Endothelial cell of umbilical vein (primary cell): ENCODE measurements around the gene TCP11. TPM values are rescaled to one million over a fixed set of nuclear protein-coding genes. Genes with fewer than 3 reads are reported as not detected.

Experiments used
- BruUV-seq: library from RNA; stranded (reverse); fragments of 400-500 nt; replicated peaks from 2 replicates; lab custom pipeline; 2021; lab: Mats Ljungman, UMichigan
- CTCF ChIA-PET: fragments of 300-600, 350-600 bp; sonication (Branson Sonifier 250); formaldehyde crosslinking; loops from one replicate; lab custom pipeline; 2021; ENCODE audit warnings: antibody characterized with exemption, inconsistent platforms; lab: Charles Lee
- POLR2A ChIA-PET: fragments of 300-600, 350-600 bp; sonication (Branson Sonifier 250); formaldehyde crosslinking; loops from one replicate; lab custom pipeline; 2021; ENCODE audit warnings: antibody characterized with exemption, inconsistent platforms; lab: Charles Lee
- DNase-seq: peaks from one replicate; pipeline ENCODE4 v3.0.0-alpha.2; 2011; ENCODE audit warnings: low read depth, low spot score
- FAIRE-seq: peaks from 2 replicates; lab custom pipeline; 2011; peaks lifted over from hg19 to GRCh38; lab: Jason Lieb, UNC
- H2AFZ ChIP-seq: 2 replicates; pipeline ENCODE4 v1.6.0; 2012; ENCODE audit warnings: low read depth, low read length, control low read depth, inconsistent platforms
- H3K27ac ChIP-seq: 2 replicates; pipeline ENCODE4 v1.5.1; 2011; ENCODE audit warnings: low read depth, mild to moderate bottlenecking, control low read depth, low read length, moderate library complexity; ENCODE audit not compliant: insufficient read depth
- H3K27me3 ChIP-seq, 2 experiments: 2 replicates each; pipeline versions ENCODE4 v1.6.0 to v1.6.1; 2011; ENCODE audit warnings: low read length in 2 of 2, mixed read lengths in 1 of 2; ENCODE audit not compliant: control insufficient read depth in 2 of 2, insufficient read depth in 2 of 2
- H3K36me3 ChIP-seq, 2 experiments: 2 replicates in 1 of 2; 3 replicates in 1 of 2; pipeline ENCODE4 v1.5.1; 2011; ENCODE audit warnings: low read length in 2 of 2, mild to moderate bottlenecking in 1 of 2, moderate library complexity in 1 of 2; ENCODE audit not compliant: control insufficient read depth in 2 of 2, insufficient read depth in 2 of 2; ENCODE audit errors: extremely low read depth in 1 of 2
- H3K4me1 ChIP-seq: 3 replicates; pipeline ENCODE4 v1.5.1; 2011; ENCODE audit warnings: mild to moderate bottlenecking, low read length; ENCODE audit not compliant: control insufficient read depth, insufficient read depth; ENCODE audit errors: extremely low read depth
- H3K4me2 ChIP-seq: 2 replicates; pipeline ENCODE4 v1.6.1; 2011; ENCODE audit warnings: low read length, control low read depth, mixed read lengths; ENCODE audit not compliant: insufficient read depth
- H3K4me3 ChIP-seq, 3 experiments: fragments of 200-600 bp in 1 of 3; sonication (generic), shearing (Covaris generic) in 1 of 3; replicated peaks in 1 of 3; 2 replicates each; pipeline ENCODE4 v1.5.1; 2011 to 2016; ENCODE audit warnings: control low read depth in 3 of 3, low read length in 3 of 3, mild to moderate bottlenecking in 2 of 3, inconsistent platforms in 1 of 3, low read depth in 1 of 3, moderate library complexity in 1 of 3; ENCODE audit not compliant: insufficient read depth in 1 of 3
- H3K79me2 ChIP-seq: 2 replicates; pipeline ENCODE4 v1.6.0; 2012; ENCODE audit warnings: low read length, inconsistent platforms; ENCODE audit not compliant: control insufficient read depth, insufficient read depth
- H3K9ac ChIP-seq: replicated peaks from 2 replicates; pipeline ENCODE3; 2011; ENCODE audit warnings: low read length, control low read depth; ENCODE audit not compliant: insufficient read depth; ENCODE audit errors: extremely low read depth
- H3K9me1 ChIP-seq: replicated peaks from 3 replicates; pipeline ENCODE4 v1.6.0; 2011; ENCODE audit warnings: mild to moderate bottlenecking, low read length; ENCODE audit not compliant: control insufficient read depth, insufficient read depth; ENCODE audit errors: extremely low read depth
- H3K9me3 ChIP-seq: replicated peaks from 2 replicates; pipeline ENCODE4 v1.5.1; 2012; ENCODE audit warnings: low read length, inconsistent platforms; ENCODE audit not compliant: control insufficient read depth, insufficient read depth
- H4K20me1 ChIP-seq: replicated peaks from 2 replicates; pipeline ENCODE3; 2011; ENCODE audit warnings: mild to moderate bottlenecking, low read length; ENCODE audit not compliant: control insufficient read depth, insufficient read depth; ENCODE audit errors: extremely low read depth
- EZH2 ChIP-seq: IDR thresholded peaks from 2 replicates; pipeline ENCODE4 v1.6.1; 2012; ENCODE audit warnings: borderline replicate concordance, low read depth, mild to moderate bottlenecking, moderate library complexity, low read length, inconsistent platforms; ENCODE audit not compliant: severe bottlenecking
- FOS ChIP-seq: IDR thresholded peaks from 2 replicates; pipeline ENCODE4 v1.6.1; 2011; ENCODE audit warnings: mild to moderate bottlenecking, low read length, moderate library complexity, borderline replicate concordance; ENCODE audit not compliant: insufficient read depth
- GATA2 ChIP-seq: IDR thresholded peaks from 2 replicates; pipeline ENCODE4 v1.7.0; 2011; ENCODE audit warnings: low read depth, mild to moderate bottlenecking, moderate library complexity, mixed read lengths, low read length; ENCODE audit not compliant: insufficient read length, insufficient read depth
- JUN ChIP-seq: IDR thresholded peaks from 2 replicates; pipeline ENCODE4 v1.6.1; 2011; ENCODE audit warnings: borderline replicate concordance, low read depth; ENCODE audit not compliant: insufficient read length, insufficient read depth
- MAX ChIP-seq: IDR thresholded peaks from 2 replicates; pipeline ENCODE4 v1.6.1; 2011; ENCODE audit not compliant: insufficient read depth, insufficient read length
- MYC ChIP-seq: IDR thresholded peaks from one replicate; pipeline ENCODE4 v1.6.1; 2011; ENCODE audit warnings: mild to moderate bottlenecking, low read depth, low read length
- POLR2A ChIP-seq: IDR thresholded peaks from 2 replicates; pipeline ENCODE4 v1.6.1; 2012; ENCODE audit warnings: low read depth, mild to moderate bottlenecking, control low read depth, low read length
- POLR2AphosphoS5 ChIP-seq: IDR thresholded peaks from 2 replicates; pipeline ENCODE4 v1.6.1; 2012; ENCODE audit warnings: low read depth, mild to moderate bottlenecking, control low read depth, low read length, moderate library complexity; ENCODE audit not compliant: insufficient read depth
- dilution Hi-C: fragments of 300-500 bp; cut with MboI; formaldehyde crosslinking; loops from one replicate; pipeline ENCODE4 v1.15.0; 2019; ENCODE audit warnings: low sequenced_read_pairs; ENCODE audit not compliant: extremely low pct_ligation_motif_present
- intact Hi-C: fragments of 100-400 bp; cut with micrococcal nuclease; formaldehyde crosslinking; loops from one replicate; pipeline ENCODE4 v1.10.0; 2022
- polyA plus RNA-seq, 4 experiments: library from polyadenylated mRNA; depleted of rRNA in 3 of 4; stranded (reverse) in 3 of 4; unstranded in 1 of 4; fragments of >200 nt; gene quantifications; 2 replicates each; pipeline versions ENCODE4 v1.2.1 to v1.2.3, GENCODE V29; 2011 to 2012; ENCODE audit warnings: missing spikeins in 1 of 4
- total RNA-seq: library from RNA; stranded (reverse); gene quantifications from 2 replicates; pipeline ENCODE4 v1.2.3, GENCODE V29; 2021
- TF ChIP-seq, protein P1 (sequence below), 2 donors: IDR thresholded peaks; 1 replicate in 1 of 2; 2 replicates in 1 of 2; pipeline ENCODE4 v1.5.1; 2011; ENCODE audit warnings: low read length in 2 of 2, mild to moderate bottlenecking in 2 of 2, moderate library complexity in 2 of 2, control low read depth in 1 of 2, inconsistent platforms in 1 of 2, low read depth in 1 of 2; ENCODE audit not compliant: insufficient read depth in 1 of 2; ENCODE audit errors: extremely low read depth in 1 of 2

Gene TCP11
- total and polyA plus RNA-seq, 2 donors (not counting 3 experiments of a cell fraction or from before 2014, with no cell fraction given): 0.18 TPM; not detected in 1

- intact Hi-C loops: no loop called here
- FAIRE-seq (no peak), DNase-seq (no peak)
- Histone ChIP-seq H3K27me3 (peaks cover 0 to 5% of the 10 kb centered on the region in 2 experiments), H3K36me3 (no peaks in the 10 kb centered on the region), H3K4me2 (no peak overlapping the region), H4K20me1 (no peaks in the 10 kb centered on the region), H3K9me3 (no peaks in the 10 kb centered on the region), H3K4me1 (no peaks in the 10 kb centered on the region), H3K9ac (no peak overlapping the region), H2AFZ (no peak overlapping the region), H3K9me1 (no peaks in the 10 kb centered on the region), H3K27ac (no peak overlapping the region), H3K4me3 (no peak overlapping the region), H3K79me2 (no peaks in the 10 kb centered on the region)
- BruUV-seq: no TSS peak
- ChIA-PET POLR2A (no interaction called here), CTCF (no interaction called here)
- dilution Hi-C loops: no loop called here
- TF ChIP-seq POLR2A (no peak), MAX (no peak), MYC (no peak), POLR2AphosphoS5 (no peak), GATA2 (no peak), JUN (no peak), EZH2 (no peak), FOS (no peak)
- TF ChIP-seq, protein P1, sequence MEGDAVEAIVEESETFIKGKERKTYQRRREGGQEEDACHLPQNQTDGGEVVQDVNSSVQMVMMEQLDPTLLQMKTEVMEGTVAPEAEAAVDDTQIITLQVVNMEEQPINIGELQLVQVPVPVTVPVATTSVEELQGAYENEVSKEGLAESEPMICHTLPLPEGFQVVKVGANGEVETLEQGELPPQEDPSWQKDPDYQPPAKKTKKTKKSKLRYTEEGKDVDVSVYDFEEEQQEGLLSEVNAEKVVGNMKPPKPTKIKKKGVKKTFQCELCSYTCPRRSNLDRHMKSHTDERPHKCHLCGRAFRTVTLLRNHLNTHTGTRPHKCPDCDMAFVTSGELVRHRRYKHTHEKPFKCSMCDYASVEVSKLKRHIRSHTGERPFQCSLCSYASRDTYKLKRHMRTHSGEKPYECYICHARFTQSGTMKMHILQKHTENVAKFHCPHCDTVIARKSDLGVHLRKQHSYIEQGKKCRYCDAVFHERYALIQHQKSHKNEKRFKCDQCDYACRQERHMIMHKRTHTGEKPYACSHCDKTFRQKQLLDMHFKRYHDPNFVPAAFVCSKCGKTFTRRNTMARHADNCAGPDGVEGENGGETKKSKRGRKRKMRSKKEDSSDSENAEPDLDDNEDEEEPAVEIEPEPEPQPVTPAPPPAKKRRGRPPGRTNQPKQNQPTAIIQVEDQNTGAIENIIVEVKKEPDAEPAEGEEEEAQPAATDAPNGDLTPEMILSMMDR (IDR thresholded peaks at IDR 0.05; ENCODE audit: extremely low read depth in 1 of 2, insufficient read depth in 1 of 2, low read depth in 1 of 2, low read length in 2 of 2): no peak
These were observed 26.4 kb upstream of the TCP11 start for GRCh38 chr6:35167505-35167904.
